Central memory CD8-positive, alpha-beta T cell (primary cell): ENCODE data around the gene PACS1.
A peak's percentile ranks its signal among the peaks of the same experiment; 100 is the strongest.

ENCODE experiments used
- ATAC-seq: fragments of 150-1000 bp; cut with Tn5 transposase; replicated peaks from 2 replicates; pipeline ENCODE4 v1.10.0; 2022; ENCODE audit warnings: mild to moderate bottlenecking, moderate FRiP score, moderate number of reproducible peaks; ENCODE audit not compliant: poor library complexity, severe bottlenecking; ENCODE audit errors: extremely low read depth
- DNase-seq, 2 donors: peaks; one replicate each; pipeline ENCODE4 v3.0.0; 2021; ENCODE audit warnings: low spot score in 2 of 2
- H3K27ac Mint-ChIP-seq: one replicate; pipeline ENCODE4 v1.8.0; 2022; ENCODE audit warnings: low read depth, mild to moderate bottlenecking, moderate library complexity, mixed read lengths
- H3K27me3 Mint-ChIP-seq: one replicate; pipeline ENCODE4 v1.8.0; 2022; ENCODE audit warnings: mixed read lengths
- H3K36me3 Mint-ChIP-seq: one replicate; pipeline ENCODE4 v1.8.0; 2022; ENCODE audit warnings: mild to moderate bottlenecking, moderate library complexity, mixed read lengths; ENCODE audit not compliant: insufficient read depth
- H3K4me1 Mint-ChIP-seq: one replicate; pipeline ENCODE4 v1.8.0; 2022; ENCODE audit warnings: mixed read lengths
- H3K4me3 Mint-ChIP-seq: one replicate; pipeline ENCODE4 v1.8.0; 2022; ENCODE audit warnings: mild to moderate bottlenecking, moderate library complexity, mixed read lengths
- H3K9me3 Mint-ChIP-seq: one replicate; pipeline ENCODE4 v1.8.0; 2022; ENCODE audit warnings: mixed read lengths

Gene PACS1

DNA sequence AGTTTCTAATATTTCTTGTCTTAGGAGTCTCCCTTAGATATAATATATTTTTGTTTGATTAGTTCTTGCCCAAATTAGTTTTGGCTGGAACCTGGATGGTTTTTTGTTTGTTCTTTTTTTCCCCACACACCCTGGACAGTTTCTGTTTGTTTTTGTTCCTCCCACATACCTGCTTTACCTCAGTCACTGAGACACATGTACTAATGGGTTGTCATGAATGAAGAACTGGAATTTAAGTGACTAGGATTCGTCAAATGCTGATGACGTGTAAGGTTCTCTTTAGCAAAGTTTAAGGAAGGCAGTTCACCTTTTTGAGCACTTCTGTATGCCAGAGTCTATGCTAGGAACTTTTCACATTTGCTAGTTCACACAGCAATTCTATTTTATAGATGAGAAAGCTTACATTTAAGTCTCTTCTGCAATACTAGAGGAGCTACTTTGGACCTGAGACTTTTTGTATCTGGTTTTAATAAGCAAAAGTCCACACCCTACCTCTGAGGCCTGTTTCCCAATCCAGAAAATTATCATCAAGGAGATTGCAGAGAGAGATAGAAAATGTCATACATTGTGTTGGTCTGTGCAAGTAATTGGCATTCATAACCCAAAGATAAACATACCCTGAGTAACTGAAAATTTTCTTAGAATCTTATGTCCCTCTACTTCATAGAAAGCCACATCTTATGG lies 111.7 kb downstream of the PACS1 start:
- H3K36me3 Mint-ChIP-seq = peaks cover 9% of the 10 kb centered on the region
- no peak for ATAC-seq
- no peaks in the 10 kb centered on the region for H3K27me3 Mint-ChIP-seq
- H3K4me3 Mint-ChIP-seq = no peak overlapping the region
- no peaks in the 10 kb centered on the region for H3K9me3 Mint-ChIP-seq
- DNase-seq = no peak
- peaks cover 42% of the 10 kb centered on the region for H3K4me1 Mint-ChIP-seq
- H3K27ac Mint-ChIP-seq = peak overlapping the region; percentile 9

DNA sequence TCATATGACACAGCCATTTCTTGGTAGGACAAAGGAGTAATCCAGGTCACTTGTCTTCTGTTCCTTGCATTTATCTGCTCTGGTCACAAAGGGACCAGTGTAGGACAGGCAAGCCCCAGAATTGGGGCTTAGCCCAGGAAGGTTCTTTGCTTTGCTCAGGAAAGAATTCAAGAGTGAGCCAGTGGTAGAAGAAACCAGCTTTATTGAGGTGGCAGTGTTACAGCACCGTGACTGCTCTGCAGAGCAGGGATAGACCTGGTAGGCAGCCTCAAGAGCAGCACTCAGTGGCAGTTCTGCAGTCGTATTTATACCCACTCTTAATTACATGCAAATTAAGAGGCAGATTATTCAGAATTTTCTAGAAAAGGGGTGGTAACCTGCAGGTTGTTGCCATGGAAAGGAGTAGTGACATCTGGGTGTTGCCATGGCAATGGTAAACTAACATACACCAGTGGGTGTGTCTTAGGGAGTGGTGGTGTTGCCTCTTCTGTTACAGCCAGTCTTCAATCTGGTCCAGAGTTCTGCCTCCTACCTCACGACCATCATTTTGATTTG lies 113.5 kb downstream of the PACS1 start:
- ATAC-seq = peak; percentile 64
- no peaks in the 10 kb centered on the region for H3K27me3 Mint-ChIP-seq
- H3K27ac Mint-ChIP-seq = peak overlapping the region; percentile 22
- peaks cover 8% of the 10 kb centered on the region for H3K36me3 Mint-ChIP-seq
- H3K4me3 Mint-ChIP-seq = no peak overlapping the region
- no peak for DNase-seq
- peaks cover 53% of the 10 kb centered on the region for H3K4me1 Mint-ChIP-seq
- H3K9me3 Mint-ChIP-seq = no peaks in the 10 kb centered on the region

DNA sequence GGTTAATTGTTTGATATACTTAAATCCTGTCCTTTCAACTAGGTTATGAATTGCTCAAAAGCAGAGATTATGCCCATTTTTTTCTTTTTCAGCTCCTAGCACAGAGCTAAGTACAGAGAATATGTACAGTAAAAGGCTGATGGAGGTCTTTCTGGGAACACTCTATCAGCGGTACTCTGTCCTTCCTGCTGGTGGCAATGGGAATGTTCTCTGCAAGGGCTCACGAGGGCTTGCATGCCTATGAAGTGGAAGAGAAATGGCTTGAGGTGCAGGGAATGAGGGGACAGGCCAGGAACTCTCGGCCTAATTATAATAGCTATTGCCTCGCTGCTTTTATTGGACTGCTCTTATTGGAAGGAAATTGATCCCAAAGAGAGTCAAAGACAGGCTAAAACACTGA lies 114.7 kb downstream of the PACS1 start:
- H3K9me3 Mint-ChIP-seq = no peaks in the 10 kb centered on the region
- DNase-seq = no peak
- H3K4me1 Mint-ChIP-seq = peaks cover 47% of the 10 kb centered on the region
- no peak overlapping the region for H3K27ac Mint-ChIP-seq
- H3K27me3 Mint-ChIP-seq = no peaks in the 10 kb centered on the region
- peaks cover 9% of the 10 kb centered on the region for H3K36me3 Mint-ChIP-seq
- no peak overlapping the region for H3K4me3 Mint-ChIP-seq
- ATAC-seq = no peak

DNA sequence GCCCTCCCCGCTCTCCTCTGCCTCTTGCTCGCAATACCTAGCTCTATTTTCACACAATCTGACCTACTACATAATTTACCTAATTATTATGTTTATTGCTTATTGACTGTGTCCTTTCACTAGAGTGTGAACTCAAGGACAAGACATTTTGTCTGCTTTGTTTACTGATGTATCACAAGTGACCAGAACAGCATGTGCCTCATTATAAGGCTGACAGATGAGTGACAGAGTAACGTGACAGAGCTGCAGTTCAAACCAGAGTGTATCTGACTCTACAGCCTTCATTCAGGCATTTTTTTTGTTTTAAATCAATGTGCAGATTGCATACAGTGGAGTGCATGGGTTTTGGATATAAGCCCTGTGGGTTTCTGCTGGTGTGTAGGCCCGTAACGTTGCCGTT lies 116.4 kb downstream of the PACS1 start:
- peak overlapping the region; percentile 32 for H3K27ac Mint-ChIP-seq
- no peak for ATAC-seq
- no peaks in the 10 kb centered on the region for H3K27me3 Mint-ChIP-seq

DNA sequence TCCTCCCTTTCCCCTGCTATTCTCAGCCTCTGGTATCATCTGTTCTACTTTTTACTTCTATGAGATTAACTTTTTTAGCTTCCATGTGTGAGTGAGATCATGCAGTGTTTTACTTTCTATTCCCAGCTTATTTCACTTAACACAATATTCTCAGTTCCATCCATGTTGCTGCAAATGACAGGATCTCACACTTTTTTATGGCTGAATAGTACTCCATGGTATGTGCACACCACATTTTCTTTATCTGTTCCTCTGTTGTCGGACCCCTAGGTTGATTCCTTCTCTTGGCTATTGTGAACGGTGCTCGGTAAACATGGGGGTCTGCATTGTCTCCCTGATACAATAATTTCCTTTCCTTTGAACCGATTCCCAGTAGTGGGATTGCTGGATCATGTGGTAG lies 117.4 kb downstream of the PACS1 start:
- peaks cover 14% of the 10 kb centered on the region for H3K36me3 Mint-ChIP-seq
- H3K4me1 Mint-ChIP-seq = peaks cover 53% of the 10 kb centered on the region
- H3K4me3 Mint-ChIP-seq = no peak overlapping the region
- DNase-seq (no peak), ATAC-seq (no peak)
- no peaks in the 10 kb centered on the region for H3K27me3 Mint-ChIP-seq
- H3K9me3 Mint-ChIP-seq = no peaks in the 10 kb centered on the region
- H3K27ac Mint-ChIP-seq = no peak overlapping the region

More for the DNA sequence above, 116.4 kb downstream of the PACS1 start:
- Mint-ChIP-seq H3K4me1 (peaks cover 53% of the 10 kb centered on the region), H3K36me3 (peaks cover 13% of the 10 kb centered on the region), H3K9me3 (no peaks in the 10 kb centered on the region), H3K4me3 (no peak overlapping the region)
- DNase-seq = no peak

DNA sequence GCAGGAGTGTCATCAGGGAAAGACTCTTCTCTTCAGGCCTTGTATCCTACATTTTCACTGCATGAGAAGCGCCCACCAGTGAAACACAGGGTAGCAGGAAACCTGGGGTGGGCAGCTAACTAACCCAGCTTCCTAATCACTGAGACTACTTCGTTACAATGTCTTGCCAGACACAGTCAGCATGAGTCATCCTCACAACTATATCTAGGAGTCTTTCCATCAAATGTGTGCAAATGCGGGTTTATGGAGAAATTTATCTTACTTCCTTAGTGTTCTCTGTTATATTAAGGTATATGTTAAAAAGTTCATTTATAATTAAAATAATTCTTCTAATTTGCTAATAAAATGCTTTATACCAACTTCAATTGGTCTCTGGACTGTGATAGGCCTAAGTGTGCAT lies 118.5 kb downstream of the PACS1 start:
- ATAC-seq (no peak), DNase-seq (no peak)
- Mint-ChIP-seq H3K9me3 (no peaks in the 10 kb centered on the region), H3K4me1 (peaks cover 50% of the 10 kb centered on the region), H3K36me3 (peaks cover 20% of the 10 kb centered on the region), H3K27ac (no peak overlapping the region), H3K27me3 (no peaks in the 10 kb centered on the region), H3K4me3 (no peak overlapping the region)

DNA sequence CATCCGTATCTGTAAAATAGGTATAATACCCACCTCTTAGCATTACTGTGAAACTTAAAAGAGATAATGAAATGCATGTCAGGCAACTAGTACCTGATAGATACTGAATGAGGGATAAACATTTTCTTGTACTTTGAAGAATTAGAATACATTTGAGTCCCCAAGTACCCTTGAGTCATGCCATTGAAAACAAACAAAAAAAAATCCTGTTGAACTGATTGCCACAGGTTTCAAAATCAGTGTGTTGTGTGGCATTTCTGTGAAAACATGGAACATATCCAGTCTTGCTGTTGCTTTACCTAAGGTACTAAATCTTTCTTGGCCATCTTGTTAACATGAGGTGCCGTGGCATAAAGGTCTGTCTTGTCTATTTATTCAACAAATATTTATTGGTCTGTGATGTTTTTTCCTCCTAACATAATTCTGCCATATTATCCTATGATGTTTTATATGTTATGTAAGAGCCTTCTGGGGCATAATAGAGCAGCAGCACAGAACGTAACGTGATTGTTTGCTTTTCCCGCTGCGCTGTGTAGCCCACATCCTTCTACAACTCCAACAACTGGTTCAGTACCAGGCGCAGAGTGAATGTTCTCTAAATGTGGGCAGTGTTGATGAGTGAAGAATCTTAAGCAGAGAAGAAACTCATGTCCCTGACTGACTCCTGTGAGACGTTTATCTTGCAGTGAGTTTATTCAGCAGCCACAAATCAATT lies 119.1 kb downstream of the PACS1 start:
- H3K27ac Mint-ChIP-seq = no peak overlapping the region
- no peak for ATAC-seq

DNA sequence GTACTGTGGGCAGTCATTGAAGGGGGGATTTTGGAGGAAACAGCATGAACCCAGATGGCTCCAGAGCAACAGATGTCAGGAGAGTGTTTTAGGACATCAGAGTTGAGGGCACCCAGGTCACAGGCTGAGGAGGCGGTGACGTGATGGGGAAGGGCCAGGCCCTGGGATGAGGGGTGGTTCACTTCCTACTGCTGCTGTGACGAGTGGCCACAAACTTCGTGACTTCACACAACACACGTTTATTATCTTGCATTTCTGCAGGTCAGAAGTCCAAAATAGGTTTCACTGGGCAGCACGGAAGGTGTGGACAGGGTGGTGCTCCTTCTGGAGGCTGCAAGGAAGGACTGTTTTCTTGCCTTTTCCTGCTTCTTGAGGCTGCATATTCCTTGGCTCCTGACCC lies 120.7 kb downstream of the PACS1 start:
- Mint-ChIP-seq H3K27me3 (no peaks in the 10 kb centered on the region), H3K4me3 (no peak overlapping the region), H3K9me3 (no peaks in the 10 kb centered on the region), H3K4me1 (peaks cover 34% of the 10 kb centered on the region), H3K36me3 (peaks cover 28% of the 10 kb centered on the region), H3K27ac (peak overlapping the region; percentile 49)
- DNase-seq = no peak
- no peak for ATAC-seq

More for the DNA sequence above, 119.1 kb downstream of the PACS1 start:
- peaks cover 47% of the 10 kb centered on the region for H3K4me1 Mint-ChIP-seq
- H3K4me3 Mint-ChIP-seq = no peak overlapping the region
- no peaks in the 10 kb centered on the region for H3K9me3 Mint-ChIP-seq
- H3K27me3 Mint-ChIP-seq = no peaks in the 10 kb centered on the region
- peaks cover 22% of the 10 kb centered on the region for H3K36me3 Mint-ChIP-seq
- DNase-seq = no peak

DNA sequence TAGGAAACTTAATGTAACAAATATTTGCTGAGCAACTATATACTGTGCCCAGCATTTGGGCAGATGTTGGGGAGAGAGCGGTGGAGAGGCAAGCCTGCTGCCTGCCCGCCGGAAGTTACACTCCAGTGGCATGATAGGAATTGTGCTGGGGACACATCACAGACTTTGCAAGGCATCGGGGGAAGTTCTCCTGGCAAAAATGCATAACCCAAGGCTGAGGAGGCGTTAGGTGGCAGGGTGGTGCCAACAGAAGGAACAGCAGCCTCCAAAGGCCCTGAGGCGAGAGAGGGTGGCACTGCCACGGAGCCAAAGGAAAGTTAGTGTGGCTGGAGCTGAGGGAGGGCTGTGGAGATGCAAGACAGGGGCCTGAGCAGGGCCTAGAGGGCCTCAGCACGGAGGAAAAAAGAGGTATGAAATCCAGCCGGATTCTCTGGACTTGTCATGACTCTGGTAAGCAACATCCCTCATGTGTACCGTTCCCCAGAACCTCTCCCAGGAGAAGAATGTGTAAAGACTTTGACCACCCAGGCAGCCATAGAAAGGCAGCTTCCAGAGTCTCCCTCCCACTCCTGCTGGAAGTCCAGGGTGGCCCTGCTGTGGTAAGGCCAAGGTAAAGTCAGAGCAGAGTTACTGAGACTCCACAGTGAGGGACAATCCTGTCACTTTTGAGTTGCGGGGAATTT lies 122.2 kb downstream of the PACS1 start:
- H3K27ac Mint-ChIP-seq = no peak overlapping the region
- H3K4me3 Mint-ChIP-seq = no peak overlapping the region
- peaks cover 21% of the 10 kb centered on the region for H3K4me1 Mint-ChIP-seq
- no peaks in the 10 kb centered on the region for H3K27me3 Mint-ChIP-seq
- peaks cover 32% of the 10 kb centered on the region for H3K36me3 Mint-ChIP-seq
- ATAC-seq (no peak), DNase-seq (no peak)
- H3K9me3 Mint-ChIP-seq = no peaks in the 10 kb centered on the region

DNA sequence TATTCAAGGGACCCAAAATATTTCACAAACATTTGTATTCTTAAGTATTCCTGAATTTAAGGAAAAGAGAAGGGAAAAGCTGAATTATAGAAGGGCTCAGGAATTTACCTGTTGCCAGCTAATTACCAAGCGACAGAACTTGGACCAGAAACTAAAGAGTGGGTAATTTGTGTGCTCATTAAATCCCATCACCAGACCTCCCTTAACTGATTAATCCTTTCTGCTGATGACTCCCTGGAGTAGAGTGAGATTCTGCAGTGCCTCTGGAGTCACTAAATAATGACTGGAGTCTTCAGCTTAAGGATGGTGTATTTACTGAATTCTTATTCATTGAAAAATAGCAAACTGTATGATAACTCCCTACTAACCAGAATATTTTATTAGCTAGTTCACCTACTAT lies 124.3 kb downstream of the PACS1 start:
- Mint-ChIP-seq H3K4me1 (peaks cover 10% of the 10 kb centered on the region), H3K36me3 (peaks cover 38% of the 10 kb centered on the region), H3K27me3 (no peaks in the 10 kb centered on the region), H3K27ac (no peak overlapping the region), H3K9me3 (no peaks in the 10 kb centered on the region), H3K4me3 (no peak overlapping the region)
- ATAC-seq (no peak), DNase-seq (no peak)

DNA sequence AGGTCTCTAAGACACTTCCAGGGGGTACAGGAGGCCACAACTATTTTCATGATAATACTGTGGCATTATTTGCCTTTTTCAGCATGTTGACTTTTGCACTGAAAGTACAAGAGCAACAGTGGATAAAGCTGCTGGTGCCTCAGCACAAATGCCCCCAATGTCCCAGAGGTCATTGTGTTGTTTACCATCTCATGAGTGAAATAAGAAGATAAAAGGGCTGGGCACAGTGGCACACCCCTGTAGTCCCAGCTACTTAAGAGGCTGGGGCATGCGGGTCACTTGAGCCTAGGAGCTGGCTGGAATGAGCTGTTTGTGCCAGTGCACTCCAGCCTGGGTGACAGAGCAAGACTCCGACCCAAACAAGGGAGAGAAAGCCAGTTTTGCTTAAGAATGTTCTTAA lies 125.8 kb downstream of the PACS1 start:
- ATAC-seq (no peak), DNase-seq (no peak)
- Mint-ChIP-seq H3K27ac (no peak overlapping the region), H3K4me3 (no peak overlapping the region), H3K36me3 (peaks cover 35% of the 10 kb centered on the region), H3K9me3 (no peaks in the 10 kb centered on the region), H3K27me3 (no peaks in the 10 kb centered on the region), H3K4me1 (peaks cover 5% of the 10 kb centered on the region)

DNA sequence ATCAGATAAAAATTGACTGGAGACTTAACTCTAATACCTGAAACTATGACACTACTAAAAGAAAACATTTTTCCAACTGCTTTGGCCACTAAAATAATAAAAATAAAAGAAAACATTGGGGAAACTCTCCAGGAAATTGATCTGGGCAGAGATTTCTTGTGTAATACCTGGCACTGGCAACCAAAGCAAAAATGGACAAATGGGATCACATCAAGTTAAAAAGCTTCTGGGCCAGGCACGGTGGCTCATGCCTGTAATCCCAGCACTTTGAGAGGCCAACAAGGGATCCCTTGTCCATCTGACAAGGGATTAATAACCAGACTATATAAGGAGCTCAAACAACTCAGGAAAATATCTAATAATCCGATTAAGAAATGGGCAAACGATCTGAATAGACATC lies 133.8 kb downstream of the PACS1 start:
- peak overlapping the region; percentile 51 for H3K27ac Mint-ChIP-seq

More for the DNA sequence above, 133.8 kb downstream of the PACS1 start:
- no peak for ATAC-seq
- Mint-ChIP-seq H3K4me1 (peaks cover 12% of the 10 kb centered on the region), H3K4me3 (no peak overlapping the region), H3K27me3 (no peaks in the 10 kb centered on the region), H3K36me3 (peaks cover 11% of the 10 kb centered on the region), H3K9me3 (no peaks in the 10 kb centered on the region)
- no peak for DNase-seq
